Astrocyte (in vitro differentiated cells and primary cell): ENCODE data around the gene ZFAND2A. TPM values are rescaled to one million over a fixed set of nuclear protein-coding genes. Genes with fewer than 3 reads are reported as not detected.

Experiments
- DNase-seq: peaks from one replicate; pipeline ENCODE4 v3.0.0-alpha.2; 2010; ENCODE audit warnings: low read depth
- FAIRE-seq: peaks from 2 replicates; lab custom pipeline; 2011; peaks lifted over from hg19 to GRCh38; lab: Jason Lieb, UNC
- H2AFZ ChIP-seq: 2 replicates; pipeline ENCODE4 v1.6.0; 2012; ENCODE audit warnings: low read depth, low read length, inconsistent platforms
- H3K27ac ChIP-seq: 2 replicates; pipeline ENCODE4 v1.5.1; 2011; ENCODE audit warnings: low read depth, low read length, inconsistent platforms
- H3K27me3 ChIP-seq: 2 replicates; pipeline ENCODE4 v1.6.0; 2011; ENCODE audit warnings: low read length, inconsistent platforms; ENCODE audit not compliant: insufficient read depth
- H3K36me3 ChIP-seq: 2 replicates; pipeline ENCODE4 v1.5.1; 2011; ENCODE audit warnings: low read length, inconsistent platforms; ENCODE audit not compliant: insufficient read depth
- H3K4me1 ChIP-seq: 2 replicates; pipeline ENCODE4 v1.5.1; 2011; ENCODE audit warnings: low read length, inconsistent platforms; ENCODE audit not compliant: insufficient read depth
- H3K4me2 ChIP-seq: 2 replicates; pipeline ENCODE4 v1.6.0; 2012; ENCODE audit warnings: low read length, inconsistent platforms
- H3K4me3 ChIP-seq: 2 replicates; pipeline ENCODE4 v1.5.1; 2011; ENCODE audit warnings: low read depth, mild to moderate bottlenecking, low read length, inconsistent platforms; ENCODE audit not compliant: insufficient read depth
- H3K79me2 ChIP-seq: 2 replicates; pipeline ENCODE4 v1.6.0; 2012; ENCODE audit warnings: mild to moderate bottlenecking, low read length, inconsistent platforms; ENCODE audit not compliant: insufficient read depth
- H3K9ac ChIP-seq: 2 replicates; pipeline ENCODE4 v1.6.0; 2012; ENCODE audit warnings: mild to moderate bottlenecking, low read length, inconsistent platforms
- H3K9me3 ChIP-seq: 2 replicates; pipeline ENCODE4 v1.5.1; 2012; ENCODE audit warnings: low read depth, mild to moderate bottlenecking, low read length, inconsistent platforms; ENCODE audit not compliant: insufficient read depth
- H4K20me1 ChIP-seq: 2 replicates; pipeline ENCODE4 v1.6.0; 2012; ENCODE audit warnings: low read length, inconsistent platforms; ENCODE audit not compliant: insufficient read depth
- H3K27ac Mint-ChIP-seq: one replicate; pipeline ENCODE4 v1.8.0; 2021; ENCODE audit warnings: mild to moderate bottlenecking, mixed read lengths; ENCODE audit not compliant: unreplicated experiment
- H3K27me3 Mint-ChIP-seq: one replicate; pipeline ENCODE4 v1.8.0; 2021; ENCODE audit warnings: low read depth, mixed read lengths; ENCODE audit not compliant: unreplicated experiment
- H3K36me3 Mint-ChIP-seq: one replicate; pipeline ENCODE4 v1.8.0; 2021; ENCODE audit warnings: low read depth, mixed read lengths; ENCODE audit not compliant: unreplicated experiment
- H3K4me1 Mint-ChIP-seq: one replicate; pipeline ENCODE4 v1.8.0; 2021; ENCODE audit warnings: low read depth, mixed read lengths; ENCODE audit not compliant: unreplicated experiment
- H3K4me3 Mint-ChIP-seq: one replicate; pipeline ENCODE4 v1.8.0; 2021; ENCODE audit warnings: mild to moderate bottlenecking, moderate library complexity, mixed read lengths; ENCODE audit not compliant: unreplicated experiment
- H3K9me3 Mint-ChIP-seq: one replicate; pipeline ENCODE4 v1.8.0; 2021; ENCODE audit warnings: mild to moderate bottlenecking, mixed read lengths; ENCODE audit not compliant: unreplicated experiment
- EZH2 ChIP-seq: IDR thresholded peaks from 2 replicates; pipeline ENCODE4 v1.6.1; 2012; ENCODE audit warnings: mild to moderate bottlenecking, low read length, inconsistent platforms; ENCODE audit not compliant: insufficient read depth
- total RNA-seq: library from RNA; stranded (reverse); gene quantifications from 2 replicates; pipeline ENCODE4 v1.2.1, GENCODE V29; 2021
- TF ChIP-seq, protein P1 (sequence below): IDR thresholded peaks from 2 replicates; pipeline ENCODE4 v1.5.1; 2011; ENCODE audit warnings: low read depth, mild to moderate bottlenecking, inconsistent platforms, low read length, moderate library complexity; ENCODE audit not compliant: insufficient read depth

ZFAND2A gene
- total RNA-seq, 1 donor from 2014 or later = 45.5 TPM

DNA sequence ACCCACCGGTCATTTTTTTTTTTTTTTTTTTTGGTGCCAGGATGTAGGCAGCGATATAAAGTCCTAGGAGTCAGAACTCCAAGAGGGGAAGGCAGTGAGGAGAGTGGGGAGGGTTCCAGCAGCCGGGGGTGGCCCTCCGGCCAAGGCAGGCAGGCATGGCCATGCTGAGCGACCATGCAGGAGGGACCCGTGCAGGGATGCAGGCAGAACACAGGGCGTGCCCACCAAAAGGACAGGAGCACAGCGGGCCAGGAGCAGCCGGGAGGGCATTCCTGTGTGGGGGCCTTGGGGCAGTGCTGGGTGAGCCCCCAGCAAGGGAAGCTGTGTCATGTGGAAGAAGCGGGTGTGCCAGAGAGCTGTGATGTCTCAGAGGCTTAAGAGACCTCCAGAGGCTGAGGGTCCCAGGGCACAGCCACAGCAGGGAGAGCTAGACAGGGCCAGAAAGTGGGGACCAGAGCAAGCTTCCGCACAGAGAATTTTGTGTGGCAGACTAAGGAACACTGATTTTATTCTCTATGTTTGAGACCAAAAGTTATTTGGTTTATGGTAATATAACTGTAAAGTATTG, 5.7 kb downstream of the ZFAND2A start:
- peaks cover 24% of the 10 kb centered on the region for H3K4me1 ChIP-seq
- Mint-ChIP-seq H3K4me1 (peaks cover 25% of the 10 kb centered on the region), H3K4me3 (no peak overlapping the region), H3K27ac (no peak overlapping the region), H3K36me3 (peaks cover 16% of the 10 kb centered on the region), H3K27me3 (no peaks in the 10 kb centered on the region), H3K9me3 (no peaks in the 10 kb centered on the region)
- DNase-seq = no peak
- TF ChIP-seq, protein P1, sequence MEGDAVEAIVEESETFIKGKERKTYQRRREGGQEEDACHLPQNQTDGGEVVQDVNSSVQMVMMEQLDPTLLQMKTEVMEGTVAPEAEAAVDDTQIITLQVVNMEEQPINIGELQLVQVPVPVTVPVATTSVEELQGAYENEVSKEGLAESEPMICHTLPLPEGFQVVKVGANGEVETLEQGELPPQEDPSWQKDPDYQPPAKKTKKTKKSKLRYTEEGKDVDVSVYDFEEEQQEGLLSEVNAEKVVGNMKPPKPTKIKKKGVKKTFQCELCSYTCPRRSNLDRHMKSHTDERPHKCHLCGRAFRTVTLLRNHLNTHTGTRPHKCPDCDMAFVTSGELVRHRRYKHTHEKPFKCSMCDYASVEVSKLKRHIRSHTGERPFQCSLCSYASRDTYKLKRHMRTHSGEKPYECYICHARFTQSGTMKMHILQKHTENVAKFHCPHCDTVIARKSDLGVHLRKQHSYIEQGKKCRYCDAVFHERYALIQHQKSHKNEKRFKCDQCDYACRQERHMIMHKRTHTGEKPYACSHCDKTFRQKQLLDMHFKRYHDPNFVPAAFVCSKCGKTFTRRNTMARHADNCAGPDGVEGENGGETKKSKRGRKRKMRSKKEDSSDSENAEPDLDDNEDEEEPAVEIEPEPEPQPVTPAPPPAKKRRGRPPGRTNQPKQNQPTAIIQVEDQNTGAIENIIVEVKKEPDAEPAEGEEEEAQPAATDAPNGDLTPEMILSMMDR = no peak
- TF ChIP-seq EZH2 = no peak
- peaks cover 37% of the 10 kb centered on the region for H3K36me3 ChIP-seq
- H3K79me2 ChIP-seq = peaks cover 51% of the 10 kb centered on the region
- H3K4me3 ChIP-seq = no peak overlapping the region
- H4K20me1 ChIP-seq = peaks cover 49% of the 10 kb centered on the region
- no peaks in the 10 kb centered on the region for H3K9me3 ChIP-seq
- no peak overlapping the region for H3K9ac ChIP-seq
- no peak overlapping the region for H3K4me2 ChIP-seq
- H3K27me3 ChIP-seq = no peaks in the 10 kb centered on the region
- H3K27ac ChIP-seq = no peak overlapping the region
- H2AFZ ChIP-seq = no peak overlapping the region
- FAIRE-seq = no peak

DNA sequence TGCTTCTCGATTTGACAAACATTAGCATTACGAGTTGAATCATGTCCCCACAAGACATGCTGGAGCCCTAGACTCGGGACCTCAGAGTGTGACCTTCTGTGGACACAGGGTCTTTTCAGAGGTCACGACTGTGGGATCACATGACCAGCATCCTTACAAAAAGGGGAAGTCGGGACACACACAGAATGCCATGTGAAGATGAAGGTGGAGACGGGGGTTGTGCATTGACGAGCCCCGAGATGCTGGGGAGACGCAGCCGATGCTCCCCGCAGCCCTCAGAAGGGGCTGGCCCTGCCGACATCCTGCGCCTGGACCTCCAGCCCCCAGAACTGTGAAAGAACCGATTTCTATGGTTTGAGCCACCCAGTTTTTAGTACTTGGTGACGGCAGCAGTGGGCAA, 7.5 kb downstream of the ZFAND2A start:
- no peak overlapping the region for H3K4me2 ChIP-seq
- TF ChIP-seq EZH2 = no peak
- TF ChIP-seq, protein P1 = no peak
- H3K79me2 ChIP-seq = peaks cover 33% of the 10 kb centered on the region
- no peak overlapping the region for H3K4me3 Mint-ChIP-seq
- peaks cover 13% of the 10 kb centered on the region for H3K4me1 Mint-ChIP-seq
- H3K27ac Mint-ChIP-seq = no peak overlapping the region
- H3K9me3 Mint-ChIP-seq = no peaks in the 10 kb centered on the region
- no peak for FAIRE-seq
- no peak overlapping the region for H3K27ac ChIP-seq
- peaks cover 30% of the 10 kb centered on the region for H3K36me3 ChIP-seq
- H2AFZ ChIP-seq = no peak overlapping the region
- no peaks in the 10 kb centered on the region for H3K9me3 ChIP-seq
- H3K4me1 ChIP-seq = peaks cover 11% of the 10 kb centered on the region
- H4K20me1 ChIP-seq = peaks cover 33% of the 10 kb centered on the region
- peaks cover 23% of the 10 kb centered on the region for H3K36me3 Mint-ChIP-seq
- no peaks in the 10 kb centered on the region for H3K27me3 ChIP-seq
- no peak overlapping the region for H3K4me3 ChIP-seq
- no peaks in the 10 kb centered on the region for H3K27me3 Mint-ChIP-seq
- H3K9ac ChIP-seq = no peak overlapping the region
- DNase-seq = no peak

DNA sequence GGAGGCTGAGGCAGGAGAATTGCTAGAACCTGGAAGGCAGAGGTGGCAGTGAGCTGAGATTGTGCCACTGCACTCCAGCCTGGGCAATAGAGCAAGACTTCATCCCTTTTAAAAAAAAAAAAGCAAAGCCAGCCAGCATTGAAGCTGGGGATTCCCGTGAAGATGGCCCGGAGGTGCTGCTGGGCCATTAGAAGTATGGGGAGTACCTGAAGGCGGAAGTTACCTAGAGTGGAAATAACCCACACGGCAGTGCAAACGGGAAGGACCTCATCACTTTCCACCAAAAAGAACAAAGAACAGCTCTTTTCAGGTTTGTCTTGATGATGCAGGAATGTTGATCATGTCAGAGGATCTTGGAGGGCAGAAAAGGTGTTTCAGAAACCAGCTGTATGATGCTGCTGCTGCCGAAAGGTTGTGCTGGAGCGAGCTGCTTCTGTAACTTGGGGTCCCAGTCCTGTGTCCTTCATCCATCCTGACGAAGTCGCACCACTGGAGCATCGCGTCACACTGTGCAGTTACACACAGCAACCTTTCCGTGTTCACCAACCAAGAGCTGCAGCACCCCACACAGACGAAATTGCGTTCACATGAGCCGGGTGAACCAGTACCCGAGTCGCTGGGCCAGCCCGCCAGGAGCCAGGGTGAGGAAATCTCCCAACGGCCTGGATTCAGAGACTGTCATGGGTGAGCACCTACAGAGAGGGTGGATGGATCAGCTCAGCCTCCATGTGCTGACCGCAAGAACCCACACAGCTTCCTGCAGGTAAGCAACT, 8.2 kb downstream of the ZFAND2A start:
- Mint-ChIP-seq H3K36me3 (peaks cover 23% of the 10 kb centered on the region), H3K27me3 (no peaks in the 10 kb centered on the region), H3K4me3 (no peak overlapping the region), H3K9me3 (no peaks in the 10 kb centered on the region), H3K27ac (no peak overlapping the region), H3K4me1 (peaks cover 6% of the 10 kb centered on the region)
- H4K20me1 ChIP-seq = peaks cover 27% of the 10 kb centered on the region
- H3K27ac ChIP-seq = no peak overlapping the region
- no peak overlapping the region for H3K9ac ChIP-seq
- FAIRE-seq (no peak), DNase-seq (no peak)
- H2AFZ ChIP-seq = no peak overlapping the region
- H3K36me3 ChIP-seq = peaks cover 29% of the 10 kb centered on the region
- H3K79me2 ChIP-seq = peaks cover 27% of the 10 kb centered on the region
- H3K9me3 ChIP-seq = no peaks in the 10 kb centered on the region
- H3K4me1 ChIP-seq = peaks cover 5% of the 10 kb centered on the region
- H3K4me3 ChIP-seq = no peak overlapping the region
- TF ChIP-seq EZH2 = no peak
- TF ChIP-seq, protein P1 = no peak
- H3K4me2 ChIP-seq = no peak overlapping the region
- no peaks in the 10 kb centered on the region for H3K27me3 ChIP-seq
